ENCODE measurements around the gene USP33.

The USP33 gene

GRCh38 chr1:77744576-77744975, 15.1 kb downstream of the USP33 start:
- TF ChIP-seq CTCF (IDR thresholded peaks at IDR 0.05; ENCODE audit: insufficient read depth, low read length, poor library complexity, severe bottlenecking), result no peak
- H3K27me3 ChIP-seq (replicated peaks; ENCODE audit: control insufficient read depth, insufficient read depth, low read length), result no peaks in the 10 kb centered on the region
- no peak for DNase-seq (ENCODE audit: extremely low read depth, insufficient read length)
- no peak overlapping the region for H3K4me3 ChIP-seq (replicated peaks; ENCODE audit: low read depth, low read length)
- H3K36me3 ChIP-seq (ENCODE audit: control insufficient read depth, insufficient read depth, low read length), result no peaks in the 10 kb centered on the region

- TF ChIP-seq CTCF (IDR thresholded peaks at IDR 0.05; ENCODE audit: insufficient read depth, low read length, poor library complexity, severe bottlenecking), result no peak
These were observed 17.6 kb downstream of the USP33 start for GRCh38 chr1:77742011-77742555.

GRCh38 chr1:77741316-77741715, 18.3 kb downstream of the USP33 start:
- Histone ChIP-seq H3K27me3 (replicated peaks; ENCODE audit: control insufficient read depth, insufficient read depth, low read length) (no peaks in the 10 kb centered on the region), H3K4me3 (replicated peaks; ENCODE audit: low read depth, low read length) (no peak overlapping the region), H3K36me3 (ENCODE audit: control insufficient read depth, insufficient read depth, low read length) (no peaks in the 10 kb centered on the region; the same call in 1 of the 2 replicates)
- no peak for TF ChIP-seq CTCF (IDR thresholded peaks at IDR 0.05; ENCODE audit: insufficient read depth, low read length, poor library complexity, severe bottlenecking)
- DNase-seq (ENCODE audit: extremely low read depth, insufficient read length), result no peak

More at GRCh38 chr1:77742011-77742555, 17.6 kb downstream of the USP33 start:
- Histone ChIP-seq H3K4me3 (replicated peaks; ENCODE audit: low read depth, low read length) (no peak overlapping the region), H3K36me3 (ENCODE audit: control insufficient read depth, insufficient read depth, low read length) (no peaks in the 10 kb centered on the region), H3K27me3 (replicated peaks; ENCODE audit: control insufficient read depth, insufficient read depth, low read length) (no peaks in the 10 kb centered on the region)
- DNase-seq (ENCODE audit: extremely low read depth, insufficient read length), result no peak

DNA sequence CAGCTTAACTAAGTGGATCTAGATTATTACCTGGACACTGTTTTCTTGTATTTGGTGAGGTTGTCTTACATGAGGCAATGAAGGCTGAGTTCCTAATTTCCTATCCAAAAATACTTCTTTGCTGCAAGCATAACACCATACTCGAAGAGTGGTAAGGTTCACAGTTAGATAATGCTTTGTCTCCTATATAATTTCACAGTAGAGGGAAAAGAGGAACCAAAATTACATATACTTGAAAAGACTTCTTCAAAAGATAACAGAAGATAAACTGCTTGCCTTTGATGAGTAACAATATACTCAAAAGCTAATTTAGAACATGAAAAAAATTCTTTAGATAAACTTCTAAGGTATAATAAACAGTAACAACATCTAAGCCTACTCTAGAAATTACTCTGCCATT, 20.4 kb downstream of the USP33 start:
- no peaks in the 10 kb centered on the region; the same call in 1 of the 2 replicates for H3K36me3 ChIP-seq (ENCODE audit: control insufficient read depth, insufficient read depth, low read length)
- DNase-seq (ENCODE audit: extremely low read depth, insufficient read length), result no peak
- no peak for TF ChIP-seq CTCF (IDR thresholded peaks at IDR 0.05; ENCODE audit: insufficient read depth, low read length, poor library complexity, severe bottlenecking)
- no peak overlapping the region for H3K4me3 ChIP-seq (replicated peaks; ENCODE audit: low read depth, low read length)
- no peaks in the 10 kb centered on the region for H3K27me3 ChIP-seq (replicated peaks; ENCODE audit: control insufficient read depth, insufficient read depth, low read length)

GRCh38 chr1:77732090-77732489, 27.6 kb downstream of the USP33 start:
- Histone ChIP-seq H3K36me3 (ENCODE audit: control insufficient read depth, insufficient read depth, low read length) (no peaks in the 10 kb centered on the region; the same call in none of the 2 replicates), H3K27me3 (replicated peaks; ENCODE audit: control insufficient read depth, insufficient read depth, low read length) (no peaks in the 10 kb centered on the region), H3K4me3 (replicated peaks; ENCODE audit: low read depth, low read length) (no peak overlapping the region)
- DNase-seq (ENCODE audit: extremely low read depth, insufficient read length), result no peak
- no peak for TF ChIP-seq CTCF (IDR thresholded peaks at IDR 0.05; ENCODE audit: insufficient read depth, low read length, poor library complexity, severe bottlenecking)

DNA sequence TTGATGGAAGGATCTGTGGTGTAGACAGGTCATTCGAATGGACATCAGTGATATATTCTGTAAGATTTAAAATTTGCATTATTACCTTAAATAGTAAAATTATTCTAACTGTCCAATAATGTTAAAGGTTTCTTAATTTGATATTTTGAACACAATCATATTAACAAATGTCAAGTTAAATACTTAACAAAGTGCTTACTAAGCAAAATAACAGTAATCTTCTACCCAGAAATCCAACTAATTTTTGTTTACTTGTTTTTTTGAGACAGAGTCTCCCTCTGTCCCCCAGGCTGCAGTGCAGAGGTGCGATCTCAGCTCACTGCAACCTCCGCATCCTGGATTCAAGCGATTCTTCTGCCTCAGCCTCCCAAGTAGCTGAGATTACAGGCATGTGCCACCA, 33.9 kb downstream of the USP33 start:
- peaks cover 1% of the 10 kb centered on the region for H3K36me3 ChIP-seq (ENCODE audit: control insufficient read depth, insufficient read depth, low read length)
- DNase-seq (ENCODE audit: extremely low read depth, insufficient read length), result no peak
- no peak for TF ChIP-seq CTCF (IDR thresholded peaks at IDR 0.05; ENCODE audit: insufficient read depth, low read length, poor library complexity, severe bottlenecking)
- H3K27me3 ChIP-seq (replicated peaks; ENCODE audit: control insufficient read depth, insufficient read depth, low read length), result no peaks in the 10 kb centered on the region
- H3K4me3 ChIP-seq (replicated peaks; ENCODE audit: low read depth, low read length), result no peak overlapping the region
